Measurements from ENCODE around the gene PIP4K2A. TPM values are rescaled to one million over a fixed set of nuclear protein-coding genes. Genes with fewer than 3 reads are reported as not detected.

PIP4K2A gene
- total and polyA plus RNA-seq, 2 of the 8 experiments (the other 6 are each of a cell fraction or from before 2014, with no cell fraction given): 19.0 to 60.9 TPM

DNA sequence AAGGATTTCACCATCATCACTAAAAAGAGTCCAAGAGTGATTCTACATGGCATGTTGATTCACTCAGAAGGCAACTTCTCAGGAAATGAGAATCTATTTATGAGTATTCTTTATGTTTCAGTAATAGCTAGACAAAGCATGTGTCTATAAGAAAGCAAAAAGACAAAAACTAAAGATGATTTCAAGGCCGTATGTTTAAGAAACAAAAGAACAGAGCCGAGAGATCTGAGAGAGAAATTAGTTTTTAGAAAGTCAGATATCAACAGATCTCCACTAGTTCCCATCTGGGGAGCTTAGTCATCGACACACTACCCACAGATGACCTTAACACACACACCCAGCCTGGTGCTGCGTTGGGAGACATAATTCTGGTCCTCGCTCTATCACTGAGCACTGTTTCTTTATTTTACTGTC, 21.0 kb downstream of the PIP4K2A start:
- no peaks in the 10 kb centered on the region for H3K27me3 ChIP-seq (replicated peaks in 1 of 4; ENCODE audit: control insufficient read depth in 3 of 4, extremely low read depth in 1 of 4, insufficient read depth in 3 of 4, low read length in 3 of 4)
- TF ChIP-seq SIRT6 (IDR thresholded peaks at IDR 0.05; ENCODE audit: low read length) (no peak), TAF1 (IDR thresholded peaks at IDR 0.05; ENCODE audit: low read depth, low read length) (no peak), NRF1 (IDR thresholded peaks at IDR 0.05; ENCODE audit: low read depth, low read length) (no peak), PHF8 (conservative IDR thresholded peaks at IDR 0.05; ENCODE audit: low read depth, low read length) (no peak), SAP30 (IDR thresholded peaks at IDR 0.05; ENCODE audit: insufficient read depth, insufficient replicate concordance, low read length) (no peak)
- H3K4me2 ChIP-seq (ENCODE audit: insufficient read depth in 1 of 2, low read depth in 2 of 2, low read length in 2 of 2): no peak overlapping the region
- H4K8ac ChIP-seq (ENCODE audit: extremely low read depth, insufficient read depth, low read length): no peak overlapping the region
- peaks cover 0 to 12% (median 6%) of the 10 kb centered on the region in 4 experiments; a peak in 3 of 8 replicates for H3K36me3 ChIP-seq (ENCODE audit: control insufficient read depth in 2 of 4, insufficient read depth in 4 of 4, low read length in 3 of 4)
- no peak overlapping the region for H2AFZ ChIP-seq (ENCODE audit: low read length)
- H3K23ac ChIP-seq (ENCODE audit: insufficient read length): no peak overlapping the region
- ChIA-PET POLR2A (ENCODE audit: partially characterized antibody) (no interaction called here), CTCF (ENCODE audit: partially characterized antibody) (interaction anchor here (0.6 kb wide), 1 partner anchor 419 kb away, joined by 3 read pairs; no protein-coding TSS in a partner anchor)
- H3K4ac ChIP-seq (replicated peaks; ENCODE audit: insufficient read length, low read depth, low read length): no peak overlapping the region
- no peak overlapping the region for H3K9ac ChIP-seq (replicated peaks in 1 of 4; ENCODE audit: extremely low read depth in 1 of 4, low read depth in 3 of 4, low read length in 3 of 4)
- no peak overlapping the region for H2BK5ac ChIP-seq (ENCODE audit: low read depth, low read length)
- H2BK12ac ChIP-seq (ENCODE audit: low read depth, low read length): no peak overlapping the region; the same call in 1 of the 2 replicates
- FAIRE-seq: no peak
- 88% methylated on average over 5 of the region's 5 CpGs; no CpG with 5 or more reads in 1 of the 2 experiments for WGBS, 2 experiments (ENCODE audit: extremely low coverage in 1 of 2, insufficient coverage in 1 of 2, insufficient read length in 1 of 2, insufficient replicate concordance in 2 of 2, low coverage in 1 of 2, low lambda C conversion rate in 2 of 2, missing lambda C conversion rate in 1 of 2)
- no peak overlapping the region for H4K5ac ChIP-seq (ENCODE audit: insufficient read length, low read depth, low read length)
- H3K79me2 ChIP-seq (ENCODE audit: control insufficient read depth in 1 of 2, insufficient read depth in 2 of 2, low read length in 2 of 2): peaks cover 18 to 79% of the 10 kb centered on the region in 2 experiments; a peak in 3 of 4 replicates
- no peak overlapping the region for H2BK15ac ChIP-seq (ENCODE audit: low read length)
- no peak overlapping the region for H3K14ac ChIP-seq (ENCODE audit: insufficient read length)
- H3K4me1 ChIP-seq (replicated peaks in 1 of 4; ENCODE audit: control insufficient read depth in 3 of 4, insufficient read depth in 4 of 4, low read length in 3 of 4): peaks cover 3 to 16% (median 9%) of the 10 kb centered on the region in 4 experiments; a peak in 6 of 7 replicates
- no peak overlapping the region for H2AK5ac ChIP-seq (ENCODE audit: low read depth, low read length)
- H4K20me1 ChIP-seq (replicated peaks in 1 of 2; ENCODE audit: control insufficient read depth in 1 of 2, insufficient read depth in 2 of 2, low read length in 2 of 2): no peaks in the 10 kb centered on the region
- no peak for DNase-seq (ENCODE audit: low read depth in 1 of 2, low spot score in 2 of 2)
- H3K4me3 ChIP-seq (ENCODE audit: extremely low read depth in 1 of 4, insufficient read depth in 2 of 4, low read depth in 3 of 4, low read length in 4 of 4): no peak overlapping the region
- H4K91ac ChIP-seq (replicated peaks; ENCODE audit: insufficient read length, low read length): no peak overlapping the region
- no peaks in the 10 kb centered on the region for H3K23me2 ChIP-seq (ENCODE audit: low read depth, low read length)
- no peak overlapping the region for H2BK120ac ChIP-seq (replicated peaks; ENCODE audit: low read depth, low read length)
- H2BK20ac ChIP-seq (ENCODE audit: low read length): no peak overlapping the region
- no peak overlapping the region for H3K56ac ChIP-seq (replicated peaks; ENCODE audit: insufficient read length, low read depth, low read length)
- no peak overlapping the region for H3K18ac ChIP-seq (ENCODE audit: extremely low read depth, low read length)
- H3K9me3 ChIP-seq (ENCODE audit: insufficient read depth in 2 of 2, low read depth in 1 of 2, low read length in 1 of 2): peaks cover 14 to 23% of the 10 kb centered on the region in 2 experiments
- no peaks in the 10 kb centered on the region for H3K79me1 ChIP-seq (ENCODE audit: low read depth, low read length)
- no peak overlapping the region for H3K27ac ChIP-seq (ENCODE audit: low read depth, low read length)

Data from H1 (cell line).